HG02870 (cell line): ENCODE data around the gene DGKZ.
"Not testable (repeated sequence)": the region's sequence is repeated elsewhere in the genome, so short reads cannot be mapped to it uniquely, and the experiment has no call there.

ENCODE experiments used
- ATAC-seq: cut with Tn5 transposase; IDR thresholded peaks from one replicate; pipeline ENCODE4 v1.9.1; 2021; ENCODE audit warnings: mild to moderate bottlenecking, moderate library complexity; ENCODE audit not compliant: unreplicated experiment

The DGKZ gene

DNA sequence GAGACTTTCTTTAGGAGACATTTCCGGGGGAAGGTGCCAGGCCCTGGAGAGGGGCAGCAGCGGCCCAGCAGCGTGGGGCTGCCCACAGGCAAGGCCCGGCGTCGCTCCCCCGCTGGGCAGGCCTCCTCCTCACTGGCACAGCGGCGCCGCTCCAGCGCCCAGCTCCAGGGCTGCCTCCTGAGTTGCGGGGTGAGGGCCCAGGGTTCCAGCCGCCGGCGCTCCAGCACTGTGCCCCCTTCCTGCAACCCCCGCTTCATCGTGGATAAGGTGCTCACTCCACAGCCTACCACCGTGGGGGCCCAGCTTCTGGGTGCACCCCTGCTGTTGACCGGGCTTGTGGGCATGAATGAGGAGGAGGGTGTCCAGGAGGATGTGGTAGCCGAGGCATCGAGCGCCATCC lies 19.0 kb downstream of the DGKZ start:
- ATAC-seq: no peak

DNA sequence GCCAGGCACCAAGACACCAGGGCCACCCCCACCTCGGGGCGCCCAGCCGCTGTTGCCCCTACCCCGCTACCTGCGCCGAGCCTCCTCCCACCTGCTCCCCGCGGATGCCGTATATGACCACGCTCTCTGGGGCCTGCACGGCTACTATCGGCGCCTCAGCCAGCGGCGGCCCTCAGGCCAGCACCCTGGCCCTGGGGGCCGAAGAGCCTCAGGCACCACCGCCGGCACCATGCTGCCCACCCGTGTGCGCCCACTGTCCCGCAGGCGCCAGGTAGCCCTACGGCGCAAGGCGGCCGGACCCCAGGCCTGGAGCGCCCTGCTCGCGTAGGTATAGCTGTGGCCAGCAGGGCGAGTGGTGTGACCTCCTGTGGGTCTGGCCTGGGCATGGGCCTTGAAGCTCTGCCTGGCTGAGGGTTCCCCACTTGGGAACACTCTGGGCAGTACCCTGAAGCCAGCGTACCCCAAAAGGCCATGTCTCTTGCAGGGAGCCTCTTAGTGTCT lies 19.4 kb downstream of the DGKZ start:
- ATAC-seq: no peak

GRCh38 chr11:46367244-46367915 lies 20.1 kb downstream of the DGKZ start:
- no peak for ATAC-seq

DNA sequence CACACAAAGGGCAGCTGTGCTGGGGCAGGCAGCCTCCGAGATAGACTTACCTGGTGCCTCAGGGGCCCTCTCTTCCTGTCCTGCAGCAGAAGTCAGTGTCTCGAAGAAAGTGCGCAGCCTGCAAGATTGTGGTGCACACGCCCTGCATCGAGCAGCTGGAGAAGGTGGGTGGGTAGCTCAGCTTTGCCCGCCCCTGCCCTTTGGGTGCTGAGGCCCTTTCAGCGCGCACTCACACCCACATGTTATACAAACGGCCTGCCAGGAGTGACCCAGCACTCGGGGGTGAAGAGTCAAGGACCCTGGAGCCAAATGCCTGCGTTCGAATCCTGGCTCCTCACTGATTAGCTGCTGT lies 20.6 kb downstream of the DGKZ start:
- ATAC-seq: no peak

DNA sequence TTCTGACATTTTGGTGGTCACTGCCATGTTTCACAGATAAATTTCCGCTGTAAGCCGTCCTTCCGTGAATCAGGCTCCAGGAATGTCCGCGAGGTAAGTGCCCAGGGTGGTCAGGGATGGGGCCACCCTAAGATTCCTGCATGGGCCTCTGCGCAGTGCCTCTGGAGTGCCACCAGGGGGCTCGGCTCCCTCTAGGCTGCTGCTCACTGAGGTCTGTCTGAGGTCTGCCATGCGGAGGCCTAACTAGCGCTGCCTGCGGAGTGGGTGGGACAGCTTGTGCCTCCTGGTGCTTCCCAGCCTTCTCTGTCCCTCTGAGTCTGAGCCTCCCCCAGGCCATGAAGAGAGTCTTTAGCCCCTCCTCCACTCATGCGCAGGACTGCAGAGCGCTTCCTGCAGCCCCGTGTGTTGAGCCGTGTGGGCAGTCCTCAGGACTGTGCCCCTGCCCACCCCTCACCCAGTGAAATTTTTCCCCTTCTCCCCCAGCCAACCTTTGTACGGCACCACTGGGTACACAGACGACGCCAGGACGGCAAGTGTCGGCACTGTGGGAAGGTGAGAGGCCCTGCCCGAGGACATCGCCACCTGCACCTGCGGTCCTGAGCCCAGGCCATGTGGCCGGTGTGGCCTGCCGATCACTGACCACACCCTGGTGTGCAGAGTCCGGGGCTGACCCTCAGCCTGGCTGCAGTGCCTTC lies 22.3 kb downstream of the DGKZ start:
- ATAC-seq: peak; percentile 47

- ATAC-seq: no peak
Measured at GRCh38 chr11:46370253-46370652, 23.0 kb downstream of the DGKZ start.

GRCh38 chr11:46371262-46371661 lies 24.0 kb downstream of the DGKZ start:
- ATAC-seq: not testable (repeated sequence)

- no peak for ATAC-seq
Measured at GRCh38 chr11:46372086-46372485, 24.8 kb downstream of the DGKZ start.

GRCh38 chr11:46372501-46372900 lies 25.2 kb downstream of the DGKZ start:
- not testable (repeated sequence) for ATAC-seq

DNA sequence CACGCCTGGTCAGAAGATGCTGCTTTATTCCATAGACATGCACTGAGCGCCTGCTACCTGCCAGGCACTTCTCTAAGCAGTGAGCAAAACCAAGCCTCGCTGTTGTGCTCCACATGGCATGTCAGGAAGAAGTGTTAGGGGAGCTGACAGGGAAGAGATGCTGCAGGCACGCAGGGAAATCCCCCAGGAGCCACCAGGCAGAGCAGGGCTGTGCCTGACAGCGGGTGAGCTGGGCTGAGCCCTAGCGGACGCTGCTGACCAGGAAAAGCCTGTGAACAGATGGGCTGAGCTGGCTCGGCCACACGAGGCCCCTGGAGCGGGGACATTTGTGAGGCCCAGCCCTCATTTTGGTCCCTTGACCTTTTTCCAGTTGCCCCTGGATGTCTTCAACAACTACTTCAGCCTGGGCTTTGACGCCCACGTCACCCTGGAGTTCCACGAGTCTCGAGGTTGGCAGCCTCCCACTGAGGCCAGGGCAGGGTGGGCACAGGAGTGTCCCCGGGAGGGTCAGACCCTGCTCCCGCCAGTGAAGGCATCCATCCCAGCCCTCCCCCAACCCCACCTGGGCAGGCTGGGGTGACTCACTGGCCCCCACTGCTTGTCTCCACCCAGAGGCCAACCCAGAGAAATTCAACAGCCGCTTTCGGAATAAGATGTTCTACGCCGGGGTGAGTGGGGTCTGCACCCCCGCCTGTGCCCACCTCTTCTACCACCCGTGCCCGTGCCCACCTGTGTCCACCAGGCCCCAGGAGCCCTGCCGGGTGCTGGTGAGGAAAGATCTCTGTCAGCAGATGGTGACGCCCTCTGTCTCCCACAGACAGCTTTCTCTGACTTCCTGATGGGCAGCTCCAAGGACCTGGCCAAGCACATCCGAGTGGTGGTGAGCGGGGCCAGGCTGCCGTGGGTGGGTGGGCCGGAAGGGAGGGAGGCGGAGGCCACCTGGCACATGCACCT lies 26.8 kb downstream of the DGKZ start:
- ATAC-seq: no peak

- no peak for ATAC-seq
Measured at GRCh38 chr11:46374815-46375214, 27.6 kb downstream of the DGKZ start.

DNA sequence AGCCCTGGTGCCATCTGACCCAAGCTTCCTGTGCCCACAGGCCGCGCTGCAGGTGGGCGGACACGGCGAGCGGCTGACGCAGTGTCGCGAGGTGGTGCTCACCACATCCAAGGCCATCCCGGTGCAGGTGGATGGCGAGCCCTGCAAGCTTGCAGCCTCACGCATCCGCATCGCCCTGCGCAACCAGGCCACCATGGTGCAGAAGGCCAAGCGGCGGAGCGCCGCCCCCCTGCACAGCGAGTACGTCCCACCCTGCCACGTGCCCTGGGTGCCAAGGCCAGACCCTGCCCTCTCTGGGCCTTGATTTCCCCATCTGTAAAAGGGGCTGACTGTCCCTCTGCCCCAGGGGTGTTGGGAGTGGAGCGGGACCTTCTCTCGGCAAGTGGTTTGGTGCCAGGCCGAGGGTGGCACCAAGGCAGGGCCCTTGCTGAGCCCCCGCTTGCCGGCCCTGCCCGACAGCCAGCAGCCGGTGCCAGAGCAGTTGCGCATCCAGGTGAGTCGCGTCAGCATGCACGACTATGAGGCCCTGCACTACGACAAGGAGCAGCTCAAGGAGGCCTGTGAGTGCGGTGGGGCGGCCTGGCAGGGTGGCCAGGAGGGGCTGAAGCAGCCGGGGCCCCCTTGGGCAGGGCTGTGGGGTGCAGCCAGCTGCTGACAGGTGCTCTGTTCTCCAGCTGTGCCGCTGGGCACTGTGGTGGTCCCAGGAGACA lies 28.3 kb downstream of the DGKZ start:
- ATAC-seq: no peak

GRCh38 chr11:46376258-46377050 lies 29.2 kb downstream of the DGKZ start:
- ATAC-seq: no peak

GRCh38 chr11:46377290-46377689 lies 30.0 kb downstream of the DGKZ start:
- no peak for ATAC-seq

DNA sequence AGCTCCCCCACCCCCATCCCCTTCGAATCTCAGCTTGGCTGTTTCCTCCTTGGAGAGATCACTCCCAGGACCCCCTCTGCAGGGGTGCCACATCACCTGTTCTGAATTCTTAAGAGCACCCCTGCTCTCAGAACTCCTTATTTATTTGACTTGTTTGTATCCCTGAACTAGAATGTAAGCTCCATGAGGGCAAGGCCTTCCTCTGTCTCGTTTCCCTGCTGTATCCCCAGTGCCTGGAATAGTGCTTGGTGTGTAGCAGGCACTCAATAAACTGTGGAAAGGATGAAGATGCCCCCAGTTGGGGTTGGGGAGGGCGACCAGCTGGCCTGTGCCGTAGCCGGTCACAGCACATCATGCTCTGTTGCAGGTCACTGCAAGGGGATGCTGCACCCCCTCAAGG lies 30.6 kb downstream of the DGKZ start:
- no peak for ATAC-seq

GRCh38 chr11:46378296-46378695 lies 31.0 kb downstream of the DGKZ start:
- ATAC-seq: no peak

GRCh38 chr11:46378811-46379481 lies 31.7 kb downstream of the DGKZ start:
- ATAC-seq: no peak

- not testable (repeated sequence) for ATAC-seq
Measured at GRCh38 chr11:46379482-46380293, 32.4 kb downstream of the DGKZ start.
